ENCODE measurements around the gene DNAJC8.

The DNAJC8 gene

GRCh38 chr1:28193701-28194161, 39.1 kb downstream of the DNAJC8 start:
- no peak for TF ChIP-seq CTCF (IDR thresholded peaks at IDR 0.05; ENCODE audit: low read depth, low read length)
- H3K4me3 ChIP-seq (ENCODE audit: low read depth, low read length), result no peak overlapping the region

- H3K4me3 ChIP-seq (ENCODE audit: low read depth, low read length), result no peak overlapping the region
- TF ChIP-seq CTCF (IDR thresholded peaks at IDR 0.05; ENCODE audit: low read depth, low read length), result no peak
These were observed 41.7 kb downstream of the DNAJC8 start for GRCh38 chr1:28190996-28191645.

GRCh38 chr1:28190337-28190979, 42.4 kb downstream of the DNAJC8 start:
- no peak for TF ChIP-seq CTCF (IDR thresholded peaks at IDR 0.05; ENCODE audit: low read depth, low read length)
- H3K4me3 ChIP-seq (ENCODE audit: low read depth, low read length), result no peak overlapping the region

GRCh38 chr1:28185071-28185470, 47.8 kb downstream of the DNAJC8 start:
- no peak for TF ChIP-seq CTCF (IDR thresholded peaks at IDR 0.05; ENCODE audit: low read depth, low read length)
- no peak overlapping the region for H3K4me3 ChIP-seq (ENCODE audit: low read depth, low read length)

GRCh38 chr1:28180306-28181305, 52.2 kb downstream of the DNAJC8 start:
- no peak for TF ChIP-seq CTCF (IDR thresholded peaks at IDR 0.05; ENCODE audit: low read depth, low read length)
- H3K4me3 ChIP-seq (ENCODE audit: low read depth, low read length), result no peak overlapping the region

- no peak for TF ChIP-seq CTCF (IDR thresholded peaks at IDR 0.05; ENCODE audit: low read depth, low read length)
- H3K4me3 ChIP-seq (ENCODE audit: low read depth, low read length), result no peak overlapping the region
These were observed 53.9 kb downstream of the DNAJC8 start for GRCh38 chr1:28178690-28179485.
